ENCODE measurements around the gene GDI2.

- TF ChIP-seq GATA2 (IDR thresholded peaks at IDR 0.05; ENCODE audit: low read depth, low read length) (no peak), GATA3 (IDR thresholded peaks at IDR 0.05; ENCODE audit: low read depth, low read length) (no peak)
These were observed 24.3 kb downstream of the GDI2 start for GRCh38 chr10:5788969-5789368.
